Neural cell (in vitro differentiated cells): Measurements from ENCODE around the gene LRBA. TPM values are rescaled to one million over a fixed set of nuclear protein-coding genes. Genes with fewer than 3 reads are reported as not detected.
A peak's percentile ranks its signal among the peaks of the same experiment; 100 is the strongest.
"Not testable (repeated sequence)": the region's sequence is repeated elsewhere in the genome, so short reads cannot be mapped to it uniquely, and the experiment has no call there.

Experiments used
- H2AFZ ChIP-seq: fragments of 200-600, 300-800 bp; sonication (generic), shearing (Covaris generic); 2 replicates; pipeline ENCODE4 v1.6.0; 2014; ENCODE audit warnings: low read depth, mild to moderate bottlenecking, antibody characterized with exemption, low read length, moderate library complexity
- H3F3A ChIP-seq: fragments of 200-600 bp; shearing (Covaris generic); 2 replicates; pipeline ENCODE4 v1.6.1; 2016; ENCODE audit warnings: mild to moderate bottlenecking, moderate library complexity, mixed read lengths, antibody characterized with exemption, low read length; ENCODE audit not compliant: insufficient read depth, poor library complexity, severe bottlenecking
- H3K27ac ChIP-seq: fragments of 200-600, 300-800 bp; sonication (generic), shearing (Covaris generic); 2 replicates; pipeline ENCODE4 v1.5.1; 2014; ENCODE audit warnings: mild to moderate bottlenecking, low read length, moderate library complexity
- H3K27me3 ChIP-seq: fragments of 300-800, 200-600 bp; sonication (generic), shearing (Covaris generic); 2 replicates; pipeline ENCODE4 v1.6.0; 2014; ENCODE audit warnings: mild to moderate bottlenecking, low read depth, low read length, moderate library complexity; ENCODE audit not compliant: insufficient read depth
- H3K36me3 ChIP-seq: fragments of 300-800, 200-600 bp; sonication (generic), shearing (Covaris generic); 2 replicates; pipeline ENCODE4 v1.5.1; 2014; ENCODE audit warnings: mild to moderate bottlenecking, antibody characterized with exemption, low read length, moderate library complexity; ENCODE audit not compliant: insufficient read depth
- H3K4me2 ChIP-seq: fragments of 300-800, 200-600 bp; sonication (generic), shearing (Covaris generic); 2 replicates; pipeline ENCODE4 v1.6.0; 2014; ENCODE audit warnings: mild to moderate bottlenecking, low read length
- H3K4me3 ChIP-seq: fragments of 300-800, 200-600 bp; sonication (generic), shearing (Covaris generic); 2 replicates; pipeline ENCODE4 v1.5.1; 2014; ENCODE audit warnings: mild to moderate bottlenecking, low read length, moderate library complexity
- H3K79me2 ChIP-seq: fragments of 200-600 bp; shearing (Covaris generic); replicated peaks from 2 replicates; pipeline ENCODE4 v1.6.0; 2014; ENCODE audit warnings: mild to moderate bottlenecking, low read length, moderate library complexity; ENCODE audit not compliant: insufficient read depth
- H3K9ac ChIP-seq: fragments of 300-800, 200-600 bp; sonication (generic), shearing (Covaris generic); 2 replicates; pipeline ENCODE4 v1.6.1; 2016; ENCODE audit warnings: mild to moderate bottlenecking, low read length, mixed read lengths
- H3K9me2 ChIP-seq: fragments of 200-600 bp; shearing (Covaris generic); 2 replicates; pipeline ENCODE4 v1.6.1; 2016; ENCODE audit warnings: mild to moderate bottlenecking, low read length, mixed read lengths; ENCODE audit not compliant: insufficient read depth
- H3K9me3 ChIP-seq: fragments of 200-600, 300-800 bp; sonication (generic), shearing (Covaris generic); 2 replicates; pipeline ENCODE4 v1.6.1; 2016; ENCODE audit warnings: mild to moderate bottlenecking, mixed run types, low read length, moderate library complexity, mixed read lengths
- H4K20me1 ChIP-seq: fragments of 200-600 bp; shearing (Covaris generic); 2 replicates; pipeline ENCODE4 v1.6.1; 2016; ENCODE audit warnings: mild to moderate bottlenecking, mixed run types; ENCODE audit not compliant: insufficient read depth
- EP300 ChIP-seq: fragments of 450-650 bp; conservative IDR thresholded peaks from 2 replicates; pipeline ENCODE4 v1.6.1; 2014; ENCODE audit warnings: antibody characterized with exemption, mild to moderate bottlenecking, moderate library complexity; ENCODE audit not compliant: poor library complexity, severe bottlenecking
- EZH2 ChIP-seq: fragments of 200-600, 300-800 bp; shearing (Covaris generic), sonication (generic); IDR thresholded peaks from 2 replicates; pipeline ENCODE4 v1.6.1; 2014; ENCODE audit warnings: antibody characterized with exemption, low read length, borderline replicate concordance, mild to moderate bottlenecking; ENCODE audit not compliant: insufficient read depth, poor library complexity, severe bottlenecking
- MXI1 ChIP-seq: fragments of 450-650 bp; conservative IDR thresholded peaks from 2 replicates; pipeline ENCODE4 v1.6.1; 2014; ENCODE audit warnings: antibody characterized with exemption, mild to moderate bottlenecking; ENCODE audit not compliant: poor library complexity, severe bottlenecking
- POLR2AphosphoS5 ChIP-seq: IDR thresholded peaks from 2 replicates; pipeline ENCODE4 v1.6.1; 2012
- RAD21 ChIP-seq: fragments of 450-650 bp; conservative IDR thresholded peaks from 2 replicates; pipeline ENCODE4 v1.6.1; 2014; ENCODE audit warnings: antibody characterized with exemption, mild to moderate bottlenecking, moderate library complexity
- SMC3 ChIP-seq: fragments of 450-650 bp; conservative IDR thresholded peaks from 2 replicates; pipeline ENCODE4 v1.6.1; 2014; ENCODE audit warnings: antibody characterized with exemption, mild to moderate bottlenecking, moderate library complexity; ENCODE audit not compliant: poor library complexity
- TAF1 ChIP-seq: IDR thresholded peaks from 2 replicates; pipeline ENCODE4 v1.6.1; 2012; ENCODE audit warnings: low read depth
- polyA minus RNA-seq: library from RNA; depleted of rRNA, polyadenylated mRNA; stranded (reverse); fragments of >200 nt; gene quantifications from 2 replicates; pipeline ENCODE4 v1.2.3, GENCODE V29; 2014
- polyA plus RNA-seq: library from polyadenylated mRNA; depleted of rRNA; stranded (reverse); fragments of >200 nt; gene quantifications from 2 replicates; pipeline ENCODE4 v1.2.3, GENCODE V29; 2014
- TF ChIP-seq, protein P1 (sequence below): IDR thresholded peaks from 2 replicates; pipeline ENCODE4 v1.6.1; 2012; ENCODE audit warnings: borderline replicate concordance
- TF ChIP-seq, protein P2 (sequence below): fragments of 450-650 bp; IDR thresholded peaks from 2 replicates; pipeline ENCODE4 v1.5.1; 2014; ENCODE audit warnings: antibody characterized with exemption, mild to moderate bottlenecking, moderate library complexity; ENCODE audit not compliant: poor library complexity, severe bottlenecking

LRBA gene, protein sequence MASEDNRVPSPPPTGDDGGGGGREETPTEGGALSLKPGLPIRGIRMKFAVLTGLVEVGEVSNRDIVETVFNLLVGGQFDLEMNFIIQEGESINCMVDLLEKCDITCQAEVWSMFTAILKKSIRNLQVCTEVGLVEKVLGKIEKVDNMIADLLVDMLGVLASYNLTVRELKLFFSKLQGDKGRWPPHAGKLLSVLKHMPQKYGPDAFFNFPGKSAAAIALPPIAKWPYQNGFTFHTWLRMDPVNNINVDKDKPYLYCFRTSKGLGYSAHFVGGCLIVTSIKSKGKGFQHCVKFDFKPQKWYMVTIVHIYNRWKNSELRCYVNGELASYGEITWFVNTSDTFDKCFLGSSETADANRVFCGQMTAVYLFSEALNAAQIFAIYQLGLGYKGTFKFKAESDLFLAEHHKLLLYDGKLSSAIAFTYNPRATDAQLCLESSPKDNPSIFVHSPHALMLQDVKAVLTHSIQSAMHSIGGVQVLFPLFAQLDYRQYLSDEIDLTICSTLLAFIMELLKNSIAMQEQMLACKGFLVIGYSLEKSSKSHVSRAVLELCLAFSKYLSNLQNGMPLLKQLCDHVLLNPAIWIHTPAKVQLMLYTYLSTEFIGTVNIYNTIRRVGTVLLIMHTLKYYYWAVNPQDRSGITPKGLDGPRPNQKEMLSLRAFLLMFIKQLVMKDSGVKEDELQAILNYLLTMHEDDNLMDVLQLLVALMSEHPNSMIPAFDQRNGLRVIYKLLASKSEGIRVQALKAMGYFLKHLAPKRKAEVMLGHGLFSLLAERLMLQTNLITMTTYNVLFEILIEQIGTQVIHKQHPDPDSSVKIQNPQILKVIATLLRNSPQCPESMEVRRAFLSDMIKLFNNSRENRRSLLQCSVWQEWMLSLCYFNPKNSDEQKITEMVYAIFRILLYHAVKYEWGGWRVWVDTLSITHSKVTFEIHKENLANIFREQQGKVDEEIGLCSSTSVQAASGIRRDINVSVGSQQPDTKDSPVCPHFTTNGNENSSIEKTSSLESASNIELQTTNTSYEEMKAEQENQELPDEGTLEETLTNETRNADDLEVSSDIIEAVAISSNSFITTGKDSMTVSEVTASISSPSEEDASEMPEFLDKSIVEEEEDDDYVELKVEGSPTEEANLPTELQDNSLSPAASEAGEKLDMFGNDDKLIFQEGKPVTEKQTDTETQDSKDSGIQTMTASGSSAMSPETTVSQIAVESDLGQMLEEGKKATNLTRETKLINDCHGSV (N-terminal part only)
- polyA plus RNA-seq (7.1 and 12.6 TPM in 2 replicates), polyA minus RNA-seq (48.7 TPM in 2 replicates)

DNA sequence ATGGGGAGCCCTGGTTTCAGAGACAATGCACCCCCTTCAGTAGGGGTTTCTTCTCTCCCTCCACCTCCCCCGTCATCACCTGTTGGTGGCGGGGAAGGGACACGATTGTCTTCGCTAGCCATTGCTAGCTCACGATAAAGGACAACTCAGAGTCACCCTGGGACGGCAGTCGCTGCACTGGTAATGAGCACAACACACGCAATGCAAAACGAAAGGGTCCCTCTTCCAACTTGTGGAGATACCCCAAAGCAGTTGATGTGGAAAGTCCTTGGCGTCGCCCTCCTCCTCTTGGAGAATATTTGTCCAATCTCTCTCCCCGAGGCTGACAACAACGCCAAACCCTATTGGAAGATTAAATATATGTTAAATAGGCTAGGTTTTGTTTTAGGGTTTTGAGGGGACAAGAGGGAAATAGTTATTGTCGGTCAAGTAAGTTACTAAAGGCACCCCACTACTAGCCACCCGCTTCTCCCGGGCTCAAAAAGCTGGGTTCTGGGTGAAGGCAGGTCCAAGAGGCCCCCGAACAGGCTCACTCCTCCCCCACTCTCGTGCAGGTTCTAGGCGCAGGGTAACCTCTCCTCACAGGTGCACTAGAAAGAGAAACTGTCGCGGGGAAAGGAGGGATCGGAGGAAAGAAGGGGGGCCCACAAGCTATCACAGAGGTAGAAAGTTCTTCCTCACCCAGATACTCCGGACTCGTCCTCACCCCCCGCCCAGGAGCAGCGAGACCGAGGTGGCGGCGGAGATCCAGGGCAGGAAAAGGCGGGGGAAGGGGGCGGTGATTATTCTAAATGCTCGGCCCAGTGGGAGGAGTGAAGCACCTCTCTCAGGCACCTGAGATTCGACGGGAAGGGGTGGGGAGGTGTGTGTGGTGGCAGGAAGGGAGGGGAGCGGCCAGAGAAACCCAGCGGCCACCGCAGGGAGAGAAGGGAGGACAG, at the start of gene LRBA:
Gene LRBA (minus strand): TSS at position 764 of the 938 bp plus-strand sequence. CDS start 642 bp downstream, at position 122.
- Histone ChIP-seq H3K27ac (peak within 1 kb of the TSS; percentile 84), H3K4me2 (peak within 1 kb of the TSS; percentile 82), H3F3A (peaks cover 3% of the 10 kb centered on the region), H3K27me3 (no peaks in the 10 kb centered on the region), H2AFZ (peak within 1 kb of the TSS; percentile 96), H3K4me3 (peak within 1 kb of the TSS; percentile 99), H4K20me1 (no peaks in the 10 kb centered on the region), H3K9ac (peak within 1 kb of the TSS; percentile 94), H3K9me2 (no peaks in the 10 kb centered on the region), H3K9me3 (no peaks in the 10 kb centered on the region), H3K36me3 (no peaks in the 10 kb centered on the region), H3K79me2 (no peaks in the 10 kb centered on the region)
- no peak for TF ChIP-seq RAD21
- TF ChIP-seq, protein P1, sequence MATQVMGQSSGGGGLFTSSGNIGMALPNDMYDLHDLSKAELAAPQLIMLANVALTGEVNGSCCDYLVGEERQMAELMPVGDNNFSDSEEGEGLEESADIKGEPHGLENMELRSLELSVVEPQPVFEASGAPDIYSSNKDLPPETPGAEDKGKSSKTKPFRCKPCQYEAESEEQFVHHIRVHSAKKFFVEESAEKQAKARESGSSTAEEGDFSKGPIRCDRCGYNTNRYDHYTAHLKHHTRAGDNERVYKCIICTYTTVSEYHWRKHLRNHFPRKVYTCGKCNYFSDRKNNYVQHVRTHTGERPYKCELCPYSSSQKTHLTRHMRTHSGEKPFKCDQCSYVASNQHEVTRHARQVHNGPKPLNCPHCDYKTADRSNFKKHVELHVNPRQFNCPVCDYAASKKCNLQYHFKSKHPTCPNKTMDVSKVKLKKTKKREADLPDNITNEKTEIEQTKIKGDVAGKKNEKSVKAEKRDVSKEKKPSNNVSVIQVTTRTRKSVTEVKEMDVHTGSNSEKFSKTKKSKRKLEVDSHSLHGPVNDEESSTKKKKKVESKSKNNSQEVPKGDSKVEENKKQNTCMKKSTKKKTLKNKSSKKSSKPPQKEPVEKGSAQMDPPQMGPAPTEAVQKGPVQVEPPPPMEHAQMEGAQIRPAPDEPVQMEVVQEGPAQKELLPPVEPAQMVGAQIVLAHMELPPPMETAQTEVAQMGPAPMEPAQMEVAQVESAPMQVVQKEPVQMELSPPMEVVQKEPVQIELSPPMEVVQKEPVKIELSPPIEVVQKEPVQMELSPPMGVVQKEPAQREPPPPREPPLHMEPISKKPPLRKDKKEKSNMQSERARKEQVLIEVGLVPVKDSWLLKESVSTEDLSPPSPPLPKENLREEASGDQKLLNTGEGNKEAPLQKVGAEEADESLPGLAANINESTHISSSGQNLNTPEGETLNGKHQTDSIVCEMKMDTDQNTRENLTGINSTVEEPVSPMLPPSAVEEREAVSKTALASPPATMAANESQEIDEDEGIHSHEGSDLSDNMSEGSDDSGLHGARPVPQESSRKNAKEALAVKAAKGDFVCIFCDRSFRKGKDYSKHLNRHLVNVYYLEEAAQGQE, result no peak
- no peak for TF ChIP-seq TAF1
- no peak for TF ChIP-seq EZH2
- TF ChIP-seq, protein P2, sequence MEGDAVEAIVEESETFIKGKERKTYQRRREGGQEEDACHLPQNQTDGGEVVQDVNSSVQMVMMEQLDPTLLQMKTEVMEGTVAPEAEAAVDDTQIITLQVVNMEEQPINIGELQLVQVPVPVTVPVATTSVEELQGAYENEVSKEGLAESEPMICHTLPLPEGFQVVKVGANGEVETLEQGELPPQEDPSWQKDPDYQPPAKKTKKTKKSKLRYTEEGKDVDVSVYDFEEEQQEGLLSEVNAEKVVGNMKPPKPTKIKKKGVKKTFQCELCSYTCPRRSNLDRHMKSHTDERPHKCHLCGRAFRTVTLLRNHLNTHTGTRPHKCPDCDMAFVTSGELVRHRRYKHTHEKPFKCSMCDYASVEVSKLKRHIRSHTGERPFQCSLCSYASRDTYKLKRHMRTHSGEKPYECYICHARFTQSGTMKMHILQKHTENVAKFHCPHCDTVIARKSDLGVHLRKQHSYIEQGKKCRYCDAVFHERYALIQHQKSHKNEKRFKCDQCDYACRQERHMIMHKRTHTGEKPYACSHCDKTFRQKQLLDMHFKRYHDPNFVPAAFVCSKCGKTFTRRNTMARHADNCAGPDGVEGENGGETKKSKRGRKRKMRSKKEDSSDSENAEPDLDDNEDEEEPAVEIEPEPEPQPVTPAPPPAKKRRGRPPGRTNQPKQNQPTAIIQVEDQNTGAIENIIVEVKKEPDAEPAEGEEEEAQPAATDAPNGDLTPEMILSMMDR, result no peak
- no peak for TF ChIP-seq MXI1
- TF ChIP-seq POLR2AphosphoS5, result no peak
- no peak for TF ChIP-seq EP300
- no peak for TF ChIP-seq SMC3

DNA sequence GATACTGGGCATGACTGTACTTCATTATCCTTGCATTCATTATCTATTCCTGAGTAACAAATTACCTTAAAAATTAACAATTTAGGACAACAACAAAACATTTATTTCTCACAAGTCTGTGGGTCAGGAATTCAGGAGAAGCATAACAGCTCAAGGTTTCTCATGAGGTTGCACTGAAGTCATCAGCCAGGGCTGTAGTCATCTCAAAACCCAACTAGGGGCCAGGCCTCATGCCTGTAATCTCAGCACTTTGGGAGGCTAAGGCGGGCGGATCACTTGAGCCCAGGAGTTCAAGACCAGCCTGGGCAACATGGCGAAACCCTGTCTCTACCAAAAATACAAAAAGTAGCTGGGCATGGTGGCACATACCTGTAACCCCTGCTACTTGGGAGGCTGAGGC, 48.1 kb upstream of the LRBA start:
- not testable (repeated sequence) for H3K79me2 ChIP-seq, H4K20me1 ChIP-seq, H3K27ac ChIP-seq, H3K4me3 ChIP-seq, H3K9me2 ChIP-seq, H3F3A ChIP-seq, H3K9ac ChIP-seq, H3K36me3 ChIP-seq, H2AFZ ChIP-seq, H3K27me3 ChIP-seq, H3K9me3 ChIP-seq, H3K4me2 ChIP-seq
